SK-N-MC (cell line): ENCODE measurements around the gene EXD3.

Source experiments
- EZH2 ChIP-seq: fragments of 200-600 bp; sonication (generic); IDR thresholded peaks from one replicate; pipeline ENCODE4 v1.6.1; 2017; ENCODE audit warnings: antibody characterized with exemption
- POLR2AphosphoS5 ChIP-seq: IDR thresholded peaks from 2 replicates; pipeline ENCODE4 v1.6.1; 2012; ENCODE audit warnings: mild to moderate bottlenecking, low read depth, low read length, borderline replicate concordance

- no peak for TF ChIP-seq EZH2
- TF ChIP-seq POLR2AphosphoS5, result no peak
Measured at GRCh38 chr9:137441289-137441934, 18.4 kb upstream of the EXD3 start, which contains the start of gene ENTPD8.
